Ishikawa (cell line): ENCODE results near the gene UTS2B.

Experiments
- CEBPB ChIP-seq: IDR thresholded peaks from 2 replicates; pipeline ENCODE4 v1.6.1; 2012
- CREB1 ChIP-seq: IDR thresholded peaks from 2 replicates; pipeline ENCODE4 v1.6.1; 2012; ENCODE audit warnings: low read depth
- EGR1 ChIP-seq: IDR thresholded peaks from 2 replicates; pipeline ENCODE4 v1.6.1; 2012
- EP300 ChIP-seq: IDR thresholded peaks from 2 replicates; pipeline ENCODE4 v1.6.1; 2012; ENCODE audit warnings: borderline replicate concordance
- FOXM1 ChIP-seq: IDR thresholded peaks from 2 replicates; pipeline ENCODE4 v1.6.1; 2012; ENCODE audit warnings: low read depth, borderline replicate concordance
- MAX ChIP-seq: IDR thresholded peaks from 2 replicates; pipeline ENCODE4 v1.6.1; 2012
- NFIC ChIP-seq: IDR thresholded peaks from 2 replicates; pipeline ENCODE4 v1.6.1; 2012
- RAD21 ChIP-seq: IDR thresholded peaks from 2 replicates; pipeline ENCODE4 v1.6.1; 2012; ENCODE audit warnings: low read depth
- REST ChIP-seq: IDR thresholded peaks from 2 replicates; pipeline ENCODE4 v1.6.1; 2012; ENCODE audit warnings: low read depth, mild to moderate bottlenecking
- TAF1 ChIP-seq: IDR thresholded peaks from 2 replicates; pipeline ENCODE4 v1.6.1; 2012; ENCODE audit warnings: low read depth, mild to moderate bottlenecking
- TCF12 ChIP-seq: IDR thresholded peaks from 2 replicates; pipeline ENCODE4 v1.6.1; 2012; ENCODE audit warnings: low read depth
- TEAD4 ChIP-seq: IDR thresholded peaks from 2 replicates; pipeline ENCODE4 v1.6.1; 2012
- YY1 ChIP-seq: IDR thresholded peaks from 2 replicates; pipeline ENCODE4 v1.6.1; 2012; ENCODE audit warnings: low read depth

GRCh38 chr3:191372122-191372521 lies 41.8 kb upstream of the UTS2B start:
- TF ChIP-seq EP300 (no peak), CREB1 (no peak), CEBPB (no peak), FOXM1 (no peak), REST (no peak), RAD21 (no peak), TAF1 (no peak), MAX (no peak), EGR1 (no peak), TEAD4 (no peak), TCF12 (no peak), YY1 (no peak), NFIC (no peak)
